ENCODE data around the gene DEXI. TPM values are rescaled to one million over a fixed set of nuclear protein-coding genes. Genes with fewer than 3 reads are reported as not detected.

Gene DEXI
- total RNA-seq = 10 to 100 TPM; 23.8 to 29.5 TPM

GRCh38 chr16:10942352-10943063, at the start of gene DEXI:
Gene DEXI, minus strand, starts transcription at chr16:10942468. Its CDS starts 463 bp downstream, at chr16:10942005.
- H3K4me1 ChIP-seq = peaks cover 30% of the 10 kb centered on the region
- intact Hi-C loops (cut with DNase I) = no loop called here

GRCh38 chr16:10990378-10990777, 48.1 kb upstream of the DEXI start:
- no peak for DNase-seq
- no peaks in the 10 kb centered on the region for H3K27me3 ChIP-seq
- no peaks in the 10 kb centered on the region for H3K4me1 ChIP-seq
- TF ChIP-seq CTCF (IDR thresholded peaks at IDR 0.05) = no peak
- intact Hi-C loops (cut with DNase I) = no loop called here
- no peaks in the 10 kb centered on the region for H3K36me3 ChIP-seq
- H3K4me3 ChIP-seq = no peak overlapping the region
- H3K9ac ChIP-seq (ENCODE audit: low read depth in 2 of 2, low read length in 2 of 2) = no peak overlapping the region
- H3K9me3 ChIP-seq = no peaks in the 10 kb centered on the region
- no peak overlapping the region for H3K27ac ChIP-seq

More at GRCh38 chr16:10942352-10943063, at the start of gene DEXI:
- Histone ChIP-seq H3K27ac (peak within 1 kb of the TSS; percentile 39), H3K9me3 (no peaks in the 10 kb centered on the region), H3K36me3 (no peaks in the 10 kb centered on the region), H3K9ac (ENCODE audit: low read depth in 2 of 2, low read length in 2 of 2) (peak within 1 kb of the TSS; percentile 80 to 82), H3K4me3 (peak within 1 kb of the TSS; percentile 79), H3K27me3 (no peaks in the 10 kb centered on the region)
- no peak for TF ChIP-seq CTCF (IDR thresholded peaks at IDR 0.05)
- peak; percentile 95 for DNase-seq

- TF ChIP-seq CTCF (IDR thresholded peaks at IDR 0.05) = no peak
- Histone ChIP-seq H3K9ac (ENCODE audit: low read depth in 2 of 2, low read length in 2 of 2) (no peak overlapping the region), H3K27me3 (no peaks in the 10 kb centered on the region), H3K4me3 (no peak overlapping the region), H3K9me3 (no peaks in the 10 kb centered on the region), H3K36me3 (no peaks in the 10 kb centered on the region), H3K4me1 (no peaks in the 10 kb centered on the region), H3K27ac (no peak overlapping the region)
- intact Hi-C loops (cut with DNase I) = no loop called here
- no peak for DNase-seq
Observed at GRCh38 chr16:10989559-10989958, 47.3 kb upstream of the DEXI start.

GRCh38 chr16:10988879-10989278, 46.6 kb upstream of the DEXI start:
- H3K9ac ChIP-seq (ENCODE audit: low read depth in 2 of 2, low read length in 2 of 2) = no peak overlapping the region
- H3K9me3 ChIP-seq = no peaks in the 10 kb centered on the region
- no peaks in the 10 kb centered on the region for H3K4me1 ChIP-seq
- H3K4me3 ChIP-seq = no peak overlapping the region
- intact Hi-C loops (cut with DNase I) = no loop called here
- TF ChIP-seq CTCF (IDR thresholded peaks at IDR 0.05) = no peak
- H3K36me3 ChIP-seq = no peaks in the 10 kb centered on the region
- DNase-seq = no peak
- no peaks in the 10 kb centered on the region for H3K27me3 ChIP-seq
- no peak overlapping the region for H3K27ac ChIP-seq

- H3K9ac ChIP-seq (ENCODE audit: low read depth in 2 of 2, low read length in 2 of 2) = no peak overlapping the region
- peak; percentile 23 for TF ChIP-seq CTCF (IDR thresholded peaks at IDR 0.05)
- no peak overlapping the region for H3K4me3 ChIP-seq
- no peaks in the 10 kb centered on the region for H3K4me1 ChIP-seq
- H3K27ac ChIP-seq = peak overlapping the region; percentile 22
- intact Hi-C loops (cut with DNase I) = no loop called here
- DNase-seq = no peak
- no peaks in the 10 kb centered on the region for H3K36me3 ChIP-seq
- H3K27me3 ChIP-seq = no peaks in the 10 kb centered on the region
- no peaks in the 10 kb centered on the region for H3K9me3 ChIP-seq
Observed at GRCh38 chr16:10988164-10988803, 46.0 kb upstream of the DEXI start.

All from colonic mucosa (tissue), 4 donors.